Measurements from ENCODE around the gene VSX2.

Gene VSX2

GRCh38 chr14:74258764-74259035 is 19.5 kb downstream of the VSX2 start:
- DNase-seq, result peak in 1 of 56 donors; percentile 2

- DNase-seq, result no peak
Observed at GRCh38 chr14:74259513-74259912, 20.3 kb downstream of the VSX2 start.

GRCh38 chr14:74260525-74261233 is 21.4 kb downstream of the VSX2 start:
- DNase-seq, result no peak

- DNase-seq, result no peak
Observed at GRCh38 chr14:74261288-74261687, 22.0 kb downstream of the VSX2 start.

GRCh38 chr14:74262076-74262475 is 22.8 kb downstream of the VSX2 start:
- DNase-seq, result no peak

GRCh38 chr14:74263181-74263580 is 23.9 kb downstream of the VSX2 start:
- DNase-seq, result no peak

GRCh38 chr14:74263921-74264320 is 24.7 kb downstream of the VSX2 start:
- no peak for DNase-seq

- no peak for DNase-seq
Observed at GRCh38 chr14:74265301-74265965, 26.2 kb downstream of the VSX2 start.

- DNase-seq, result no peak
Observed at GRCh38 chr14:74267588-74267987, 28.3 kb downstream of the VSX2 start.

- peak in 27 of 56 donors; percentile 4 to 59 (median 24) for DNase-seq
Observed at GRCh38 chr14:74270382-74271177, 31.3 kb downstream of the VSX2 start.

- DNase-seq, result no peak
Observed at GRCh38 chr14:74271365-74271764, 32.1 kb downstream of the VSX2 start.

GRCh38 chr14:74275241-74275841 is 36.1 kb downstream of the VSX2 start:
- peak in 1 of 56 donors; percentile 8 for DNase-seq

- DNase-seq, result no peak
Observed at GRCh38 chr14:74278080-74278479, 38.8 kb downstream of the VSX2 start.

GRCh38 chr14:74281069-74281468 is 41.8 kb downstream of the VSX2 start:
- peak in 12 of 56 donors; percentile 7 to 50 (median 26) for DNase-seq

- DNase-seq, result no peak
Observed at GRCh38 chr14:74286736-74287135, 47.5 kb downstream of the VSX2 start.

- DNase-seq, result no peak
Observed at GRCh38 chr14:74289801-74290200, 50.6 kb downstream of the VSX2 start.

- no peak for DNase-seq
Observed at GRCh38 chr14:74290415-74290814, 51.2 kb downstream of the VSX2 start.

- no peak for DNase-seq
Observed at GRCh38 chr14:74292061-74292460, 52.8 kb downstream of the VSX2 start.

- no peak for DNase-seq
Observed at GRCh38 chr14:74293606-74294005, 54.4 kb downstream of the VSX2 start.

GRCh38 chr14:74296037-74296467 is 56.8 kb downstream of the VSX2 start:
- DNase-seq, result no peak

GRCh38 chr14:74297986-74298385 is 58.7 kb downstream of the VSX2 start:
- DNase-seq, result no peak

- peak in 8 of 56 donors; percentile 1 to 43 (median 14) for DNase-seq
Observed at GRCh38 chr14:74299061-74299545, 59.9 kb downstream of the VSX2 start.

All from amygdala (tissue), 56 donors.